ENCODE results near the gene COPA.
"Not testable (repeated sequence)": the region's sequence is repeated elsewhere in the genome, so short reads cannot be mapped to it uniquely, and the experiment has no call there.

COPA gene

DNA sequence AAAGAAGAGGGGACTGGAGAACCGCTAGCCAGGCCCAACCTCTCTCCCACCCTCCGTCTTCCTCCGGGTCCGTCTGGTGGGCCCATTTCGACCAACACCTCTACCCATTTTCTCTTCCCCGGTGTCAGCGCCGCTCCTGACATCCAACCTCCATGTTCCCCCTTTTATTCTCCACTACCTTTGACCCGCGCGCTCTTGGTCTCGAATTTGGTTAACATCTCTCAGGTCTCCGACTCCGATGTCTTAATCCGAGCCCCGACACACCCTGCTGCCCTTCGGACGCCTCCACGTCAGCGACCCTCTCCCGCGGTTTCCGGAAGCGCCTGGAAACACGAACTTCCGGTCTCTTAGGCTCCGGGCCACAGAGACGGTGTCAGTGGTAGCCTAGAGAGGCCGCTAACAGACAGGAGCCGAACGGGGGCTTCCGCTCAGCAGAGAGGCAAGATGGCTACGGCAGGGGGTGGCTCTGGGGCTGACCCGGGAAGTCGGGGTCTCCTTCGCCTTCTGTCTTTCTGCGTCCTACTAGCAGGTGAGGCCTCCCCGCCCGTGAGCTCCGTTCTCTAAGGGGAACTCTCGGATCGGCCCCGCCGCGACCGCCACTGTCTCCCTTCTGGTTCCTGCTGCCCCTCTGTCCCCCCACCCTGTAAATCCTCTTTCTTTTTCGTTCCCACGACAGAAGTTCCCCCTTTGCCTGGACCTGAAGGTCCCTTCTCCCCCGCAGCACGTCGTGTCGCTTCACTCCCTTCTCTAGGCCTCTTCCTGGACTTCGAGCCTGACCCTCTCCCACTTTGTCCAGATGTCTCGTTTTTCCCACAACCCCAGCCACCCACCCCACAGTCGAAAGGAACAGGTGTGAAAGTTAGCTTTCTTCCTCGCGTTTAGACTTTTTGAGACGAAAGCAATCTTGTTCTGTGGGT lies at the start of gene COPA, which contains the start of gene NCSTN:
TSS of gene COPA (minus strand) at position 298 of the 917 bp plus-strand sequence. CDS start at position 218, 80 bp downstream.
TSS of gene NCSTN (plus strand) at position 431 of the 917 bp plus-strand sequence. CDS start at position 445, 14 bp downstream.
- TF ChIP-seq, protein P1, sequence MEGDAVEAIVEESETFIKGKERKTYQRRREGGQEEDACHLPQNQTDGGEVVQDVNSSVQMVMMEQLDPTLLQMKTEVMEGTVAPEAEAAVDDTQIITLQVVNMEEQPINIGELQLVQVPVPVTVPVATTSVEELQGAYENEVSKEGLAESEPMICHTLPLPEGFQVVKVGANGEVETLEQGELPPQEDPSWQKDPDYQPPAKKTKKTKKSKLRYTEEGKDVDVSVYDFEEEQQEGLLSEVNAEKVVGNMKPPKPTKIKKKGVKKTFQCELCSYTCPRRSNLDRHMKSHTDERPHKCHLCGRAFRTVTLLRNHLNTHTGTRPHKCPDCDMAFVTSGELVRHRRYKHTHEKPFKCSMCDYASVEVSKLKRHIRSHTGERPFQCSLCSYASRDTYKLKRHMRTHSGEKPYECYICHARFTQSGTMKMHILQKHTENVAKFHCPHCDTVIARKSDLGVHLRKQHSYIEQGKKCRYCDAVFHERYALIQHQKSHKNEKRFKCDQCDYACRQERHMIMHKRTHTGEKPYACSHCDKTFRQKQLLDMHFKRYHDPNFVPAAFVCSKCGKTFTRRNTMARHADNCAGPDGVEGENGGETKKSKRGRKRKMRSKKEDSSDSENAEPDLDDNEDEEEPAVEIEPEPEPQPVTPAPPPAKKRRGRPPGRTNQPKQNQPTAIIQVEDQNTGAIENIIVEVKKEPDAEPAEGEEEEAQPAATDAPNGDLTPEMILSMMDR (conservative IDR thresholded peaks at IDR 0.05), result no peak
- peak; percentile 51 for TF ChIP-seq ZFX (IDR thresholded peaks at IDR 0.05)
- H3K27ac ChIP-seq, result peak within 1 kb of the TSS; percentile 89

DNA sequence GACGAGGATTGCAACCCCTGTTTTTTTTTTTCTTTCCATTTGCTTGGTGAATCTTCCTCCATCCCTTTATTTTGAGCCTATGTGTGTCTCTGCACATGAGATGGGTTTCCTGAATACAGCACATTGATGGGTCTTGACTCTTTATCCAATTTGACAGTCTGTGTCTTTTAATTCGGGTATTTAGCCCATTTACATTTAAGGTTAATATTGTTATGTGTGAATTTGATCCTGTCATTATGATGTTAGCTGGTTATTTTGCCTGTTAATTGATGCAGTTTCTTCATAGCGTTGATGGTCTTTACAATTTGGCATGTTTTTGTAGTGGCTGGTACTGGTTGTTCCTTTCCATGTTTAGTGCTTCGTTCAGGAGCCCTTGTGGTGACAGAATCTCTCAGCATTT lies 45.4 kb upstream of the COPA start:
- not testable (repeated sequence) for H3K27ac ChIP-seq

DNA sequence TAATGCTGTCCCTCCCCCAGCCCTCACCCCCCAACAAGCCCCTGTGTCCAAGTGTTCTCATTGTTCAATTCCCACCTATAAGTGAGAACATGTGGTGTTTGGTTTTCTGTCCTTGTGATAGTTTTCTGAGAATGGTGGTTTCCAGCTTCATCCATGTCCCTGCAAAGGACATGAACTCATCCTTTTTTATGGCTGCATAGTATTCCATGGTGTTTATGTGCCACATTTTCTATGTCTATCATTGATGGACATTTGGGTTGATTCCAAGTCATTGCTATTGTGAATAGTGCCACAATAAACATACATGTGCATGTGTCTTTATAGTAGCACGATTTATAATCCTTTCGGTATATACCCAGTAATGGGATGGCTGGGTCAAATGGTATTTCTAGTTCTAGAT lies 41.8 kb upstream of the COPA start:
- H3K27ac ChIP-seq, result not testable (repeated sequence)

DNA sequence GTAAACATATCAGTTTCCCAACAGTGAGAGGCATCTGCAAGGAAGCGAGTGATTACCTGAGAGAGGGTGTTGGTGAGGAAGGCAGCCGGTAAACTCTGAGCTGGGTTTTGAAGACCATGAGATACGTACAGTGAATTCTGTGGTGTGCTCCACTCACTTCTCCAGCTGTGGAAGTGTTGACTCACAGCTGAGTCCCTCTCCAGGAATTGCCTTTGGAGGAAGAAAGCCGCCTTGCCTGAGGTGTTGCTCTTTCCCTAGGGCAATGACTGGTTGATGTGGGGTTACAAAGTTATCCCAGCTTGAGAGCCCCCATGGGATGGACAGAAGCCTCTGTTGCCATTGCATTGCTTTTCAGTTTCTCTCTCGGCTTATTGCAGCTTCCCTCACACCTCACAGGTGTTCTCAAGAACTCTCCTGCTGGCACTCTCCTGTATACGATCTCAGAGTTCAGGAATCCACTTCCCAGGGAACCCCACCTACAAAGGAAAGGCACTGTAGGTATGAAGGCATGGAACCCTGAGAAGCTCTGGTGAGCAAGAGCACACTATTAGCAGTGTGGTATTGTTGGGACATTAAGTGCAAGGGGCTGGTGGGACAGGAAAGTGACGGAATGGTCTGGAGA lies 34.6 kb upstream of the COPA start:
- H3K27ac ChIP-seq, result no peak overlapping the region
- TF ChIP-seq, protein P1 (conservative IDR thresholded peaks at IDR 0.05), result no peak
- no peak for TF ChIP-seq ZFX (IDR thresholded peaks at IDR 0.05)

DNA sequence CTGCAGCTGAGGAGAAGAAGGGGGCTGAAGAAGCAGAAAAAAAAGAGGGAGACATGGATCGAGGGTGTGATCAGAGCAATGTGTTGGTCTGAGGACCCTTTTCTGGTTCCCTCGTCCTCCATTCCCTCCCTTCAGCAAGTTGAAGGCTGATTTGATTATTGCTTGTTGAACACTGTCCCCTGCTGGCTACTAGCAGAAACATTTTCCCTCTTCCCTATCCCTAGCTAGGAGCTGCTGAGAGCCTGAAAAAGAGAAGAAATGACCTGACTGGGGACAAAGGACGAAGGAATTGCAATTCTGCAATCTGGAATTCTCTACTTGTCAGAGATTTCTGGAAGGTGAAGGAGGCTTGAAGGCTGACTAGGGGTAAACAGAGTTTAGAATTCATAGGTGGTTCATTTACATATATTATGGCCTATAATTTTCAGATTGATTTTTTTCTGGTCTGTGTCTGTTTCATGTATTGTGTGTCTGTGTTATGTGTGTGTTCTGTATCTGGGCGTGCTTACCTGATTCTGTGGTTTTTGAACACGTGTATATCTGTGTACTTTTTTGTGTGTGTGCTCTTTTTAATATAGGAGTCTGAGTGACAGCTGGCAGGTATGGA lies 33.6 kb upstream of the COPA start:
- H3K27ac ChIP-seq, result no peak overlapping the region
- TF ChIP-seq ZFX (IDR thresholded peaks at IDR 0.05), result no peak
- TF ChIP-seq, protein P1 (conservative IDR thresholded peaks at IDR 0.05), result peak; percentile 97

DNA sequence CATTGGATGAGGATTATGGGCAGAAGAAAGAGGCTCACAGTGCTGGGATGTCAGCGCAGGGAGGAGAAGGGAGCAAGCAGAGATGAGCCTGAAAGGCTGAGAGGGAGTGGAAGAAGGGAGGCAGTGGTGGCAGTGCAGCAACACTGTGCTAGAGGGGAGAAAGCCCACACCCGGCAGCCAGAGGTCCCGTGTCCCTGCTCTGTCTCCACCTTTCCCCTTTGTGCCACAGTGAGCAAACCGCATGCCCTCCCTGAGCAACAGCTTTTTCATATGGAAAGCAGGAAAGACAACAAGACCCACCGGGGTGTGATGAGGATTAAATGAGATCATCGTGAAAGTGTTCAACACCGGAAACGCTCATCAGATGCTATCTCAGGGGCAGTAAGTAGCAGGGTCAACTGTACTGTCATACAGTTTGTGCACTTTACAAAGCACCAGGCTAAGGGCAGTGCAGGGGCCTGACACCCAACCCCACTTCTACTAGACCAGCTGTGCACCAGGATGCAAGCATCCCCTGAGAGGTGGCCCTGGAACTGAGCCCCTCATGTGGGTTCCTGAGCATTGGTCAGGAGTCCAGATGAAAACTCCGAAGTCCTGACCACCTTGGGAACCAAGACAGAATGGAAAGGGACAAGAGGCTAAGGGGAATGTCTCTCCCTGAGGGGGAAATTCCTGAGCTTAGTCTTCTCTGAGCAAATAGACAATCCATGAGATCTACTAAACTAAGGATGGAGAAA lies 32.9 kb upstream of the COPA start:
- no peak overlapping the region for H3K27ac ChIP-seq
- no peak for TF ChIP-seq ZFX (IDR thresholded peaks at IDR 0.05)
- TF ChIP-seq, protein P1 (conservative IDR thresholded peaks at IDR 0.05), result no peak

DNA sequence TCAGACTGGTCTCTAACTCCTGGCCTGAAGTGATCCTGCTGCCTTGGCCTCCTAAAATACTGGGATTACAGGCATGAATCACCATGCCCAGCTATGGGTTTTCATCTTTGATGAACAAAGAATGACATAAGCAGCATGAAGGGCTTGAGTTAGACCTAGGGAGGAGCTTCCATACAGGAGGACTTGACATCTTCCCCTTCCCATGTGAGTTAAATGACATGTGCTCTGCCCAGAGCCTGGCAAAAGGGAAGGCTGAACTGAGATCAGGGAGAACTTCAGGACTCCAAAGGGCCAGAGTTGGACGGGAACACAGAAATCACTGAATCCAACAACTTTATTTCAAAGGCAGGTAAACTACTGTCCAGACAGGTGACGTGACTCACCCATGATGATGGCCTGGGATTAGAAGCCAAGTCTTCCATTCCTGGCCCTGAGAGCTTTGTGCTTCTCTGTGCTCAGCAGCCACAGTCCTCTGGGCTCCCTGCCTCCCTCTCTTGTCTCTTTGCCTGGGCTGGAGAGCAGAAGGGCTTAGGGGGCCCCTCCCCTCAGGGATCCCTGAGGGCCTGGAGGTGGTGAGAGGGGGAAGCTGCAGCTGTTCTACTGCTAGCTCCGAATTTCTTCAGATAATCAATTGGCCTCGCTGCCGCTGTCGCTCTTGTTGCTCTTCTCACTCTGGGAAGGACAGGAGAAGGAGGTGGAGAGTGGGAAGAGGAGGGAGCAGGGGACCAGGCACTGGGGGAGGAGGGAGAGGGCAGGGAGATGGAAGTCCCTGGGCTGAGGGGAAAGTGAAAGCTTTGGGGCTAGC lies 31.5 kb upstream of the COPA start:
- no peak overlapping the region; the same call in 1 of the 2 replicates for H3K27ac ChIP-seq
- TF ChIP-seq, protein P1 (conservative IDR thresholded peaks at IDR 0.05), result no peak
- TF ChIP-seq ZFX (IDR thresholded peaks at IDR 0.05), result no peak

Measured in C4-2B (cell line).